ENCODE measurements around the gene IL17RC.
A peak's percentile ranks its signal among the peaks of the same experiment; 100 is the strongest.
"Not testable (repeated sequence)": the region's sequence is repeated elsewhere in the genome, so short reads cannot be mapped to it uniquely, and the experiment has no call there.

IL17RC gene

GRCh38 chr3:9917820-9918219 is 922 bp downstream of the IL17RC start:
- no peak overlapping the region for H3K27ac Mint-ChIP-seq

DNA sequence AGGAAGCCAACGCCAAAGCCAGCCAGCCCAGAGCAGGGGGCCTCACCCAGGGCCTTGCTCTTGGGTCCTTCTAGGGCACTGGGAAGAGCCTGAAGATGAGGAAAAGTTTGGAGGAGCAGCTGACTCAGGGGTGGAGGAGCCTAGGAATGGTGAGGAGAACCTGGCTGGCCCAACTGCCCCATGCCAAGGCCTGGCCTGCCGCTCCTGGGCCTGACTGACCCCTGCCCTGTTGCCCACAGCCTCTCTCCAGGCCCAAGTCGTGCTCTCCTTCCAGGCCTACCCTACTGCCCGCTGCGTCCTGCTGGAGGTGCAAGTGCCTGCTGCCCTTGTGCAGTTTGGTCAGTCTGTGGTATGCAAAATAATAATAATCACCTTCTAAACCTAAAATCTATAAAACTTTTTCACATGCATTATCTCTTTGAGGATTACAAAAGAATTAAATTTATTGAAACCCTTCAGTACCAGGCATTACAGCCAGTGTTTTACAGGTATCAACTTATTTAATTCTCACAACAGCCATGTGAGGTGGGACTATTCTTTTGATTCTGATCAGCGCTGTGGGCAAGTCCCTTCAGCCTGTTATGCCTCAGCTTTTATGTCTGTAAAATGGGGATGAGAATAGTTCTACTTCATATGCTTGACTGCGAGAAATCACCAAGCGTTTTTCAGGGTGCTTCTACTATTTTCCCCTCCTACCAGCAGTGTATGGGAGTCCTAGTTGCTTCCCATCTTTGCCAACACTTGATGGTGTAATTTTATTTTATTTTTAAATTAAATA is 1.6 kb downstream of the IL17RC start:
- H3K36me3 Mint-ChIP-seq = no peaks in the 10 kb centered on the region
- H3K4me1 Mint-ChIP-seq (ENCODE audit: low read depth) = peaks cover 9% of the 10 kb centered on the region
- H3K27ac Mint-ChIP-seq = no peak overlapping the region
- H3K9me3 Mint-ChIP-seq (ENCODE audit: low read depth) = no peaks in the 10 kb centered on the region
- H3K4me3 Mint-ChIP-seq = no peak overlapping the region
- no peaks in the 10 kb centered on the region for H3K27me3 Mint-ChIP-seq

More at GRCh38 chr3:9917820-9918219, 922 bp downstream of the IL17RC start:
- no peaks in the 10 kb centered on the region for H3K36me3 Mint-ChIP-seq
- H3K4me1 Mint-ChIP-seq (ENCODE audit: low read depth) = peaks cover 9% of the 10 kb centered on the region
- H3K4me3 Mint-ChIP-seq = no peak overlapping the region
- H3K27me3 Mint-ChIP-seq = no peaks in the 10 kb centered on the region
- H3K9me3 Mint-ChIP-seq (ENCODE audit: low read depth) = no peaks in the 10 kb centered on the region

DNA sequence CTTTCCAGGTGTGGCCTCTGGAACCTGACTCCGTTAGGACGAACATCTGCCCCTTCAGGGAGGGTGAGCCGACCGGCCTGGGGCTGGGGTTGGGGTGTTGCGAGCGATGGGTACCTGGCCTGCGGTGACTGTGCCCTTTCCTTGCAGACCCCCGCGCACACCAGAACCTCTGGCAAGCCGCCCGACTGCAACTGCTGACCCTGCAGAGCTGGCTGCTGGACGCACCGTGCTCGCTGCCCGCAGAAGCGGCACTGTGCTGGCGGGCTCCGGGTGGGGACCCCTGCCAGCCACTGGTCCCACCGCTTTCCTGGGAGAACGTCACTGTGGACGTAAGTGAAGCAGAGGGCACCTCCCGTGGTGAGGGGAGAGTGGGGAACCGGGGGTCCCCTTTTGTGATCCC is 11.3 kb downstream of the IL17RC start:
- Mint-ChIP-seq H3K4me3 (no peak overlapping the region), H3K4me1 (ENCODE audit: low read depth) (peaks cover 9% of the 10 kb centered on the region), H3K27ac (no peak overlapping the region)

GRCh38 chr3:9930804-9931418 is 14.0 kb downstream of the IL17RC start:
- peak overlapping the region; percentile 46 for H3K4me3 Mint-ChIP-seq
- H3K9me3 Mint-ChIP-seq (ENCODE audit: low read depth) = no peaks in the 10 kb centered on the region
- H3K36me3 Mint-ChIP-seq = peaks cover 4% of the 10 kb centered on the region
- no peaks in the 10 kb centered on the region for H3K27me3 Mint-ChIP-seq
- H3K4me1 Mint-ChIP-seq (ENCODE audit: low read depth) = peaks cover 31% of the 10 kb centered on the region
- H3K27ac Mint-ChIP-seq = peak overlapping the region; percentile 46

More for the DNA sequence above, 11.3 kb downstream of the IL17RC start:
- no peaks in the 10 kb centered on the region for H3K9me3 Mint-ChIP-seq (ENCODE audit: low read depth)
- H3K27me3 Mint-ChIP-seq = no peaks in the 10 kb centered on the region
- no peaks in the 10 kb centered on the region for H3K36me3 Mint-ChIP-seq

- H3K27ac Mint-ChIP-seq = peak overlapping the region; percentile 98
- peaks cover 35% of the 10 kb centered on the region for H3K4me1 Mint-ChIP-seq (ENCODE audit: low read depth)
- H3K9me3 Mint-ChIP-seq (ENCODE audit: low read depth) = no peaks in the 10 kb centered on the region
- peaks cover 4% of the 10 kb centered on the region for H3K36me3 Mint-ChIP-seq
- no peaks in the 10 kb centered on the region for H3K27me3 Mint-ChIP-seq
- H3K4me3 Mint-ChIP-seq = peak overlapping the region; percentile 97
These were observed 15.6 kb downstream of the IL17RC start for GRCh38 chr3:9932535-9932842.

GRCh38 chr3:9932843-9933560 is 16.1 kb downstream of the IL17RC start:
- Mint-ChIP-seq H3K36me3 (peaks cover 4% of the 10 kb centered on the region), H3K9me3 (ENCODE audit: low read depth) (no peaks in the 10 kb centered on the region), H3K4me3 (peak overlapping the region; percentile 97), H3K27me3 (no peaks in the 10 kb centered on the region), H3K27ac (peak overlapping the region; percentile 98), H3K4me1 (ENCODE audit: low read depth) (peaks cover 35% of the 10 kb centered on the region)

DNA sequence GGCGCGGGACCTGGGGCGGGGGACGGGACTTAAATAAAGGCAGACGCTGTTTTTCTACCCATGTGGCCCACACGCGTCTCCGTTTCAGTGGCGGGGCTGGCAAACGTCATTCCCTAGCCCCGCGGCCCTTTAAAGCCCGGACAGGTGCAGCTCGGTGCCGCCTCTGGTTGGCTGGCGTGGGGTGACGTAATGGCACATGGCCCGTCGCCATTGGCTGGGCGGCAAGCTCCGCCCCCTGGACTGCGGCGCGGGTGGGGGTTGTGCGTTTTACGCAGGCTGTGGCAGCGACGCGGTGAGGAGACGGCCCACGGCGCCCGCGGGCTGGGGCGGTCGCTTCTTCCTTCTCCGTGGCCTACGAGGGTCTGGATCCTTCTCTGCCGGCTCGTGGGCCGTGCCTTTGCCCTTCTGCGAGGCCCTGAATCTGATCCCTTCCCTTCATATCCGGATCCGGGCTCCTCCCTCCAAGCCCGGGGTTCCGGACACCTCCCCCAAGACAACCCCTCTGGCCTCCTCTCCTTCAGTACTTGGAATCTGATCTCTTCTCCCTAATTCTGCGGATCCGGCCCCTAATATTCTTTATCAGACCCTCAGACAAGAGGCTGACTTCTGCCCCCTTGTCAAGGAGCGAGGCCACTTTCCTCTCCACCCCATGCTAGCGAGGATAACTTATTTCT is 16.8 kb downstream of the IL17RC start, which contains the start of gene CRELD1:
Gene CRELD1 (plus strand): TSS at position 274 of the 674 bp plus-strand sequence. CDS start 605 bp downstream, outside the sequence.
- H3K9me3 Mint-ChIP-seq (ENCODE audit: low read depth) = no peaks in the 10 kb centered on the region
- H3K36me3 Mint-ChIP-seq = peaks cover 4% of the 10 kb centered on the region
- H3K27ac Mint-ChIP-seq = peak within 1 kb of the TSS; percentile 98
- H3K4me3 Mint-ChIP-seq = peak within 1 kb of the TSS; percentile 97
- H3K27me3 Mint-ChIP-seq = no peaks in the 10 kb centered on the region
- H3K4me1 Mint-ChIP-seq (ENCODE audit: low read depth) = peaks cover 35% of the 10 kb centered on the region

DNA sequence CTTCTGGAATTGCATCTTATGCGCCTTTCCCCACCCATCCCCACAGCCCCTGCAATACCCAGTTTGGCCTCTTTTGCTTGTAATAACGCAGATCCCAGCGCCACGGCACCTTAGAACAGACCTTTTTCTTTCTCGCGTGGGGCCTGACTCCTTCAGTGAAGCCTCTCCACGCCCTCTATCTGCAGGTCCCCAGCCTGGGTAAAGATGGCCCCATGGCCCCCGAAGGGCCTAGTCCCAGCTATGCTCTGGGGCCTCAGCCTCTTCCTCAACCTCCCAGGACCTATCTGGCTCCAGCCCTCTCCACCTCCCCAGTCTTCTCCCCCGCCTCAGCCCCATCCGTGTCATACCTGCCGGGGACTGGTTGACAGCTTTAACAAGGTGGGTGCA is 17.3 kb downstream of the IL17RC start:
- Mint-ChIP-seq H3K4me3 (peak overlapping the region; percentile 97), H3K4me1 (ENCODE audit: low read depth) (peaks cover 35% of the 10 kb centered on the region), H3K36me3 (peaks cover 4% of the 10 kb centered on the region), H3K27ac (peak overlapping the region; percentile 98), H3K27me3 (no peaks in the 10 kb centered on the region), H3K9me3 (ENCODE audit: low read depth) (no peaks in the 10 kb centered on the region)

DNA sequence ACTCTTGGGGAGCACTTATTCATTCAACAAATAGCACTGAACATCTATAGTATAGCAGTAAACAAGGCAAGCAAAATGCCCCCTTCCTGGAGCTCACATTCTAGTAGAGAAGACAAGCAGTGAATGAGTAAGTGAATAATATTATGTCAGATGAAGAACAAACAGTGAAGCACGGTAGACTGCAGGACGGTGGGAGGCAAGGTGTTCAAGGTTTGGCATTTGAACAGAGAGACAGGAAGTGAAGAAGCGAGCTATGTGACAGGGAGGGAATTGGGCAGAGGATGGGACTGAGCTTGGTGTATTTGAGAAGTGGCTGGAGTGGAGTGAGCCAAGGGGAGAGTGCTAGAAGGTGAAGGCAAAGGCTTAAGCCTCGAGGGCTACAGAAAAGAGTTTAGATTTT is 18.1 kb downstream of the IL17RC start:
- Mint-ChIP-seq H3K4me3 (peak overlapping the region; percentile 97), H3K36me3 (peaks cover 4% of the 10 kb centered on the region), H3K27ac (peak overlapping the region; percentile 98), H3K4me1 (ENCODE audit: low read depth) (peaks cover 35% of the 10 kb centered on the region), H3K27me3 (no peaks in the 10 kb centered on the region), H3K9me3 (ENCODE audit: low read depth) (no peaks in the 10 kb centered on the region)

DNA sequence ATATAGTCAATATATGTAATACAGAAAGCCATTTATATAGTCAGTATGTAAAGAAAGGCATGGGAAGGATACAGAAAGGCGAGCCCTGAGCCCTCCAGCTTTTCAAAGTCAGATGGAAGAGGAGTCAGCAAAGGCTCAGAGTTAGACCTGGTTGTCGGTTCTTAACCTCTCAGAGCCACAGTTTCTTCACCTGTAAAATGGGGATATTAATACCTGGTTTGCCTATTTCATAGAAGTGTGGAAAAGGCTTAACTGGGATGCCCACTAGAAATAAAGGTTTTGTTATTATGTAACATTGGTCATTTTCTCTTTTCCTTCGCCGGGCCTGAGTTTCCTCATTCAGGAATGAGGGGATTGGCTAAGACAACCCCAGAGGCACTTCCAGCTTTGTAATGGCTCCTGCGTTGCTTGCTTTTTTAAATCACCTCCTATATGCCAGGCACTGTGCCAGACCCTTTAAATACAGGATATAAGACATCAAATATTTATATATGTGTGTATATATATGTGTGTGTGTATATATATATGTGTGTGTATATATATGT is 19.1 kb downstream of the IL17RC start:
- Mint-ChIP-seq H3K4me3 (peak overlapping the region; percentile 97), H3K9me3 (ENCODE audit: low read depth) (no peaks in the 10 kb centered on the region), H3K4me1 (ENCODE audit: low read depth) (peaks cover 35% of the 10 kb centered on the region), H3K36me3 (peaks cover 4% of the 10 kb centered on the region), H3K27ac (no peak overlapping the region), H3K27me3 (no peaks in the 10 kb centered on the region)

DNA sequence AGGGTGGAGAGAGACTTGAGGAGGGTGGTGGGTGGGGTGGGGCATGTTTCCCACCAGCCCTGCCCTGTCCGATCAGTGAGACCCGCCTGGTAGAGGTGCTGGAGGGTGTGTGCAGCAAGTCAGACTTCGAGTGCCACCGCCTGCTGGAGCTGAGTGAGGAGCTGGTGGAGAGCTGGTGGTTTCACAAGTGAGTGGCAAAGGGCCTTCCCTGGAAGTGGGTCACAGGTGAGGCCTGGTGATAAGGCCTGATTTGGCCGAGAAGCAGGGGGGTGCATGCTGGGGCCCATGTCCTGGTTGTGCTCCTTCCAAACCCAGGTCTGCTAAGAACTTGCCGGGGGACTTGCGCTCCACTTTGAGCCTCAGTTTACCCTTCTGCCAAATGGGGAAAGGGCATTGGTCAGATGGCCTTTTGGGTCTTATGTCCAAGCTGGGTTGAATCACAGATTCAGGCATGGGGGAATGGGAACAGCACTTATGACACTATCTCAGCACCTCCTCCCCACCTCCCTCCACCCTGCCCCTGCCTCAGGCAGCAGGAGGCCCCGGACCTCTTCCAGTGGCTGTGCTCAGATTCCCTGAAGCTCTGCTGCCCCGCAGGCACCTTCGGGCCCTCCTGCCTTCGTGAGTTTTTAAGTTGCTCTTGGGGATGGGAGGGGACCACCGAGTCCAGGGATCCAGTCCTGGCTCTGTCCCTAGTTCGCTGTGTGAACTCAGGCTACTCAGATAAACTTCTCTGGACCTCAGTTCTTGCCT is 20.8 kb downstream of the IL17RC start:
- H3K4me3 Mint-ChIP-seq = no peak overlapping the region
- peaks cover 6% of the 10 kb centered on the region for H3K36me3 Mint-ChIP-seq
- H3K27me3 Mint-ChIP-seq = no peaks in the 10 kb centered on the region
- peaks cover 26% of the 10 kb centered on the region for H3K4me1 Mint-ChIP-seq (ENCODE audit: low read depth)
- no peak overlapping the region for H3K27ac Mint-ChIP-seq
- no peaks in the 10 kb centered on the region for H3K9me3 Mint-ChIP-seq (ENCODE audit: low read depth)

DNA sequence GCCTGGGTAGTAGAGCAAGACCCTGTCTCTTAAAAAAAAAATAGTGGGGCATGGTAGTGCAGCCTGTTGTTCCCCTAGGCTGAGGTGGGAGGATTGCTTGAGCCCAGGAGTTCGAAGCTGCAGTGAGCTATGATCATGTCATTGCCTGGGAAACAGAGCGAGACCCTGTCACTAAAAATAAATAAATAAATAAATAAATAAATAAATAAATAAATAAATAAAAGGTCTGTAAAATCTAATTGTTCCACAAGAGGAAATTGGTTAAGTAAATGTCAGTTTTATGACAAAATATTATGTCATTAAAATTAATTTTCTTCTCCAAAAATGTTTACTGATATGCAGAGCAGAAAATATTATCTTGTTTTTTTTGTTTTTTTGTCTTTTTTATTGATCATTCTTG is 22.1 kb downstream of the IL17RC start:
- H3K27ac Mint-ChIP-seq = no peak overlapping the region
- no peaks in the 10 kb centered on the region for H3K27me3 Mint-ChIP-seq
- peaks cover 24% of the 10 kb centered on the region for H3K4me1 Mint-ChIP-seq (ENCODE audit: low read depth)
- H3K9me3 Mint-ChIP-seq (ENCODE audit: low read depth) = no peaks in the 10 kb centered on the region
- no peak overlapping the region for H3K4me3 Mint-ChIP-seq
- H3K36me3 Mint-ChIP-seq = peaks cover 6% of the 10 kb centered on the region

GRCh38 chr3:9939906-9940305 is 23.0 kb downstream of the IL17RC start:
- H3K27ac Mint-ChIP-seq; H3K36me3 Mint-ChIP-seq; H3K27me3 Mint-ChIP-seq; H3K4me3 Mint-ChIP-seq; H3K9me3 Mint-ChIP-seq (ENCODE audit: low read depth): not testable (repeated sequence)
- H3K4me1 Mint-ChIP-seq (ENCODE audit: low read depth) = peaks cover 14% of the 10 kb centered on the region

- H3K36me3 Mint-ChIP-seq = peaks cover 3% of the 10 kb centered on the region
- no peak overlapping the region for H3K27ac Mint-ChIP-seq
- no peak overlapping the region for H3K4me3 Mint-ChIP-seq
- H3K27me3 Mint-ChIP-seq = no peaks in the 10 kb centered on the region
- no peaks in the 10 kb centered on the region for H3K9me3 Mint-ChIP-seq (ENCODE audit: low read depth)
- H3K4me1 Mint-ChIP-seq (ENCODE audit: low read depth) = peaks cover 6% of the 10 kb centered on the region
These were observed 23.8 kb downstream of the IL17RC start for GRCh38 chr3:9940746-9941145.
